Bronchus fibroblast of lung (primary cell): Measurements from ENCODE around the gene PI3. TPM values are rescaled to one million over a fixed set of nuclear protein-coding genes. Genes with fewer than 3 reads are reported as not detected.

Experiments
- total RNA-seq: library from RNA; depleted of rRNA; stranded (reverse); fragments of >200 nt; gene quantifications from 2 replicates; pipeline ENCODE4 v1.2.3, GENCODE V29; 2015

PI3 gene, protein sequence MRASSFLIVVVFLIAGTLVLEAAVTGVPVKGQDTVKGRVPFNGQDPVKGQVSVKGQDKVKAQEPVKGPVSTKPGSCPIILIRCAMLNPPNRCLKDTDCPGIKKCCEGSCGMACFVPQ
- total RNA-seq, result not detected in 2 replicates

DNA sequence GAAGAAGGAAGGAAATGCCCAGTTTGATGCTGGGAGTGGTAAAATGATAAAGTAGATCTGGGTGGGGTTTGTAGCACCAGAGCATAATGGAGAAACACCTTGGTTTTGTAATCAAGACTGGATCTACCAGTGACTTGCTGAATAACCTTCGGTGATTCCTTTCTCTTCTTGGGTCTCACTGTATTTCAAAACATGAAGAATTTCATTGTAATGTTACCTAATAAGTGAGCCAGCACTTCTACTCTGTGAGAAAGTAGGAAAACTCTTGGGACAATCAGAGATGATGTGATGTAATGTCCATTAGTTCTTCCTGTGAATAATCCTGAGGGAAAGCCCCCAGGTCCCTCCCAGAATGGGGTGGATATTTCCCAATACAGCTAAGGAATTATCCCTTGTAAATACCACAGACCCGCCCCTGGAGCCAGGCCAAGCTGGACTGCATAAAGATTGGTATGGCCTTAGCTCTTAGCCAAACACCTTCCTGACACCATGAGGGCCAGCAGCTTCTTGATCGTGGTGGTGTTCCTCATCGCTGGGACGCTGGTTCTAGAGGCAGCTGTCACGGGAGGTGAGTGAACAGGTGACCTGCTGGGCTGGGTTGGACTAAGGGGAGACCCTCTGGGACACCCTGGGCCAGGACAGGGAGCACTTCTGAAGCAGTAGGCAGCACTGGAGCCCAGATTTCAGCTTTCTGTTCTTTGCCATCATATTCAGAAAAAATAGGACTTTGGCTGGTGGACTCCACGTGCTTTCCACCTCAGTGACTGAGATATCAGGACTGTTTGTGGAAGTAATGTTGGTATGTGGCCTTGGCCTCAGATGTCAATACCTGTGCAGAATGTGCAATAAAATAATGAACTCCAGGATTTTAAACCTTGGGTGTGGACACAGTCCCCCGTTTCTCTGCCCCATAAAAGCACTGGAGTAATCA, at the start of gene PI3:
Gene PI3 (plus strand): TSS at position 469 of the 931 bp plus-strand sequence. CDS start 21 bp downstream, at position 490.

GRCh38 chr20:45206725-45207124, 32.0 kb downstream of the PI3 start, which contains the start of gene SEMG1:
Gene SEMG1 (plus strand): TSS chr20:45207033. CDS start chr20:45207054, 21 bp downstream.

DNA sequence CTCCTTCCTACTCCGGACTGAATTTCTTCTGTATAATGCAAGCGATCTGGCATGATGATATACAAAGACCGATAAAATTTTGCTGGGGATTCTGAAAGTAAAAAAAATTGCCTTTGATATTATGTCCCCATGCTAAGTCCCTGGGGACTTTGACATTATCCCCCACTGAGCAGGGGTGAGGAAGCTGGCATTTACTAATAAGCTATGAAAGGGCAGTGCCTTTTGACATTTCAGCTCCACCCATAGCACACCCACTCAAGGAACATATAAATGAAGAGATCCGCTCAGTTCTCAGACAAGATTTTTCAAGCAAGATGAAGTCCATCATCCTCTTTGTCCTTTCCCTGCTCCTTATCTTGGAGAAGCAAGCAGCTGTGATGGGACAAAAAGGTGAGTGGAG, 46.4 kb downstream of the PI3 start, which contains the start of gene SEMG2:
Gene SEMG2 (plus strand): TSS at position 298 of the 400 bp plus-strand sequence. CDS start 17 bp downstream, at position 315.

Other genes with a start within 250 kb of the PI3 start
- 73.4 and 75.0 TPM in 2 replicates for gene TOMM34, start 214.5 kb upstream of the PI3 start, total RNA-seq
- gene STK4, start 208.4 kb upstream of the PI3 start, total RNA-seq, result 11.9 and 12.4 TPM in 2 replicates
- gene KCNS1, start 73.8 kb upstream of the PI3 start, total RNA-seq, result 0.30 and 0.34 TPM in 2 replicates
- not detected in 2 replicates for gene WFDC5, start 59.7 kb upstream of the PI3 start, total RNA-seq
- not detected in 2 replicates for gene WFDC12, start 50.4 kb upstream of the PI3 start, total RNA-seq
- not detected in 2 replicates for gene SEMG1, start 32.1 kb downstream of the PI3 start, total RNA-seq
- gene SEMG2, start 46.5 kb downstream of the PI3 start, total RNA-seq, result not detected in 2 replicates
- not detected in 2 replicates for gene SLPI, start 79.7 kb downstream of the PI3 start, total RNA-seq
- gene RBPJL, start 131.9 kb downstream of the PI3 start, total RNA-seq, result not detected in 2 replicates
- gene MATN4, start 133.4 kb downstream of the PI3 start, total RNA-seq, result not detected in 2 replicates
- 117 and 122 TPM in 2 replicates for gene SDC4, start 173.5 kb downstream of the PI3 start, total RNA-seq
- gene SYS1, start 188.3 kb downstream of the PI3 start, total RNA-seq, result 29.1 and 38.7 TPM in 2 replicates
- gene TP53TG5, start 203.4 kb downstream of the PI3 start, total RNA-seq, result not detected in 2 replicates
- gene DBNDD2, start 233.4 kb downstream of the PI3 start, total RNA-seq, result 9.6 and 12.8 TPM in 2 replicates
- 91.5 and 94.7 TPM in 2 replicates for gene PIGT, start 241.2 kb downstream of the PI3 start, total RNA-seq